Transverse colon (tissue), 4 donors: ENCODE results near the gene IQGAP1.
"Not testable (repeated sequence)": the region's sequence is repeated elsewhere in the genome, so short reads cannot be mapped to it uniquely, and the experiment has no call there.

Experiments used
- CTCF ChIP-seq, 5 experiments: fragments of 200-600 bp in 3 of 5; fragments of 450-650 bp in 2 of 5; sonication (generic) in 3 of 5; IDR thresholded peaks; 1 replicate in 2 of 5; 2 replicates in 3 of 5; pipeline ENCODE4 v1.5.1; 2016 to 2017; ENCODE audit warnings: antibody characterized with exemption in 5 of 5, inconsistent platforms in 3 of 5, mild to moderate bottlenecking in 2 of 5, moderate library complexity in 1 of 5
- EP300 ChIP-seq: sonication (generic); formaldehyde crosslinking; IDR thresholded peaks from one replicate; pipeline ENCODE4 v1.6.1; 2017; ENCODE audit warnings: antibody characterized with exemption, low read depth
- POLR2A ChIP-seq: fragments of 450-650 bp; IDR thresholded peaks from one replicate; pipeline ENCODE4 v1.6.1; 2016; ENCODE audit warnings: antibody characterized with exemption, mild to moderate bottlenecking, moderate library complexity
- POLR2AphosphoS5 ChIP-seq, 3 donors: sonication (generic); formaldehyde crosslinking; IDR thresholded peaks; one replicate each; pipeline ENCODE4 v1.6.1; 2016; ENCODE audit warnings: antibody characterized with exemption in 3 of 3

GRCh38 chr15:90410316-90410715 is 22.3 kb downstream of the IQGAP1 start:
- TF ChIP-seq CTCF (IDR thresholded peaks at IDR 0.05); POLR2A; POLR2AphosphoS5 (IDR thresholded peaks at IDR 0.05); EP300: not testable (repeated sequence)
